HG02943 (cell line): ENCODE measurements around the gene AP2A2.

Experiments used
- ATAC-seq: cut with Tn5 transposase; IDR thresholded peaks from one replicate; pipeline ENCODE4 v1.9.1; 2021; ENCODE audit warnings: mild to moderate bottlenecking, low read depth, moderate library complexity; ENCODE audit not compliant: unreplicated experiment

AP2A2 gene

GRCh38 chr11:923691-924405, 1.8 kb upstream of the AP2A2 start:
- no peak for ATAC-seq

- no peak for ATAC-seq
These were observed 1.1 kb upstream of the AP2A2 start for GRCh38 chr11:924406-925157.

GRCh38 chr11:925158-925495, 543 bp upstream of the AP2A2 start:
- no peak for ATAC-seq

GRCh38 chr11:926341-926916, 759 bp downstream of the AP2A2 start:
- ATAC-seq: no peak

GRCh38 chr11:927871-928270, 2.2 kb downstream of the AP2A2 start:
- no peak for ATAC-seq

- no peak for ATAC-seq
These were observed 3.1 kb downstream of the AP2A2 start for GRCh38 chr11:928786-929185.

GRCh38 chr11:929405-929804, 3.7 kb downstream of the AP2A2 start:
- ATAC-seq: no peak

- ATAC-seq: no peak
These were observed 5.7 kb downstream of the AP2A2 start for GRCh38 chr11:931385-931784.

GRCh38 chr11:932435-932834, 6.8 kb downstream of the AP2A2 start:
- ATAC-seq: no peak

GRCh38 chr11:933142-933851, 7.6 kb downstream of the AP2A2 start:
- no peak for ATAC-seq

- no peak for ATAC-seq
These were observed 8.3 kb downstream of the AP2A2 start for GRCh38 chr11:933936-934335.

GRCh38 chr11:934527-934926, 8.9 kb downstream of the AP2A2 start:
- no peak for ATAC-seq

- no peak for ATAC-seq
These were observed 10.5 kb downstream of the AP2A2 start for GRCh38 chr11:936199-936598.

GRCh38 chr11:937841-938261, 12.2 kb downstream of the AP2A2 start:
- ATAC-seq: no peak

- no peak for ATAC-seq
These were observed 14.9 kb downstream of the AP2A2 start for GRCh38 chr11:940496-941135.

GRCh38 chr11:942823-943222, 17.2 kb downstream of the AP2A2 start:
- no peak for ATAC-seq

- ATAC-seq: no peak
These were observed 19.2 kb downstream of the AP2A2 start for GRCh38 chr11:944711-945470.

GRCh38 chr11:945986-946385, 20.3 kb downstream of the AP2A2 start:
- ATAC-seq: no peak

GRCh38 chr11:947744-948143, 22.1 kb downstream of the AP2A2 start:
- ATAC-seq: no peak

GRCh38 chr11:951507-951906, 25.8 kb downstream of the AP2A2 start:
- ATAC-seq: no peak
